Frontal cortex (tissue), 4 donors: ENCODE measurements around the gene PPP3R2. TPM values are rescaled to one million over a fixed set of nuclear protein-coding genes. Genes with fewer than 3 reads are reported as not detected.

Experiments
- DNase-seq, 2 donors: peaks; one replicate each; pipeline ENCODE4 v3.0.0; 2012; ENCODE audit warnings: low spot score in 2 of 2
- FAIRE-seq: peaks from 2 replicates; lab custom pipeline; 2012; peaks lifted over from hg19 to GRCh38; lab: Jason Lieb, UNC
- total RNA-seq: library from RNA; depleted of rRNA; stranded (reverse); fragments of >200 nt; gene quantifications from one replicate; pipeline ENCODE4 v1.2.3, GENCODE V29; 2014
- donor health status: control.
- donor health status: control.
- donor health status: control.

The PPP3R2 gene
- total RNA-seq, 1 donor from 2014 or later = 0.41 TPM

DNA sequence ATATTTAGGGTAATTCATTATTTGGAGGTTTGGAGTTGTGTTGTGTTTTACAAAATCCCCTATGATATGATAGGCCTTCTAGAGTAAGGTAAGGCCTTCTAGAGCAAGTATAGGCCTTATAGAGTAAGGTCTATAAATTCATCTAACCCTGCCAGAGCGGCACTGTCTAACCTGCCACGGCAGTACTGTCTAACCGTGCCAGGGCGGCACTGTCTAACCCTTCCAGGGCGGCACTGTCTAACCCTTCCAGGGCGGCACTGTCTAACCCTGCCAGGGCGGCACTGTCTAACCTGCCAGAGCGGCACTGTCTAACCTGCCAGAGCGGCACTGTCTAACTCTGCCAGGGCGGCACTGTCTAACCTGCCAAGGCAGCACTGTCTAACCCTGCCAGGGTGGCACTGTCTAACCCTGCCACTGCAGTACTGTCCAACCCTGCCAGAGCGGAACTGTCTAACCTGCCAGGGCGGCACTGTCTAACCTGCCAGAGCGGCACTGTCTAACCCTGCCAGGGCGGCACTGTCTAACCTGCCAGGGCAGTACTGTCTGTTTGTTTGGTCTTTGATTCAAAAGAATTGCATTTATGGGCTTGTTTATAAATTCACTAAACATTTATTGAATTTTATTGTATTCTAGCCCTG is 51.6 kb downstream of the PPP3R2 start:
- no peak for FAIRE-seq
- DNase-seq = no peak

Other genes starting within 250 kb of the PPP3R2 start
- gene BAAT, start 210.0 kb downstream of the PPP3R2 start, total RNA-seq = under 0.01 TPM
- 56.3 TPM for gene MRPL50, start 196.4 kb downstream of the PPP3R2 start, total RNA-seq
- gene ZNF189, start 196.1 kb downstream of the PPP3R2 start, total RNA-seq = 54.6 TPM
- not detected for gene ALDOB, start 159.2 kb downstream of the PPP3R2 start, total RNA-seq
- 34.6 TPM for gene RNF20, start 61.1 kb downstream of the PPP3R2 start, total RNA-seq
- gene GRIN3A, start 143.7 kb upstream of the PPP3R2 start, total RNA-seq = 9.4 TPM